OCI-LY7 (cell line): Measurements from ENCODE around the gene SENP2. TPM values are rescaled to one million over a fixed set of nuclear protein-coding genes. Genes with fewer than 3 reads are reported as not detected.

Experiments
- BruUV-seq: library from RNA; stranded (reverse); fragments of 400-500 nt; replicated peaks from 2 replicates; lab custom pipeline; 2021; lab: Mats Ljungman, UMichigan
- CTCF ChIA-PET: fragments of 300-600 bp; sonication (Branson Sonifier 250); formaldehyde crosslinking; loops from one replicate; lab custom pipeline; 2022; ENCODE audit warnings: antibody characterized with exemption; ENCODE audit not compliant: unreplicated experiment; lab: Charles Lee
- POLR2A ChIA-PET: fragments of 300-600 bp; sonication (Branson Sonifier 250); formaldehyde crosslinking; loops from one replicate; lab custom pipeline; 2022; ENCODE audit warnings: antibody characterized with exemption; lab: Charles Lee
- DNase-seq: peaks from one replicate; pipeline ENCODE4 v3.0.0-alpha.2; 2015; ENCODE audit warnings: low spot score
- H2AFZ ChIP-seq: fragments of 200-600 bp; sonication (generic), shearing (Covaris generic); 2 replicates; pipeline ENCODE4 v1.6.1; 2014; ENCODE audit warnings: mild to moderate bottlenecking, antibody characterized with exemption, low read length, moderate library complexity
- H3K27ac ChIP-seq: fragments of 200-600 bp; sonication (generic); 2 replicates; pipeline ENCODE4 v1.5.1; 2014; ENCODE audit warnings: mixed run types, low read depth, mild to moderate bottlenecking, moderate library complexity, low read length, inconsistent platforms; ENCODE audit not compliant: poor library complexity, severe bottlenecking
- H3K36me3 ChIP-seq: fragments of 200-600 bp; sonication (generic); 2 replicates; pipeline ENCODE4 v1.6.1; 2014; ENCODE audit warnings: mild to moderate bottlenecking, antibody characterized with exemption, low read length, moderate library complexity, mixed read lengths; ENCODE audit not compliant: insufficient read depth
- H3K4me1 ChIP-seq: fragments of 200-600 bp; sonication (generic); 2 replicates; pipeline ENCODE4 v1.5.1; 2014; ENCODE audit warnings: mild to moderate bottlenecking, low read length; ENCODE audit not compliant: insufficient read depth, poor library complexity, severe bottlenecking
- H3K4me2 ChIP-seq: fragments of 200-600 bp; sonication (generic); 2 replicates; pipeline ENCODE4 v1.6.1; 2014; ENCODE audit warnings: mild to moderate bottlenecking, low read length
- H3K4me3 ChIP-seq: fragments of 200-600 bp; sonication (generic); 2 replicates; pipeline ENCODE4 v1.5.1; 2014; ENCODE audit warnings: mild to moderate bottlenecking, low read depth, low read length; ENCODE audit not compliant: poor library complexity, severe bottlenecking
- H3K79me2 ChIP-seq: fragments of 200-600 bp; sonication (generic); 2 replicates; pipeline ENCODE4 v1.6.1; 2016; ENCODE audit warnings: low read depth, mild to moderate bottlenecking, low read length, moderate library complexity, mixed read lengths; ENCODE audit not compliant: insufficient read depth
- H3K9me2 ChIP-seq: fragments of 200-600 bp; sonication (generic); 2 replicates; pipeline ENCODE4 v1.6.1; 2016; ENCODE audit warnings: mild to moderate bottlenecking, low read length, mixed read lengths; ENCODE audit not compliant: insufficient read depth
- H3K9me3 ChIP-seq: fragments of 200-600 bp; sonication (generic); 2 replicates; pipeline ENCODE4 v1.6.1; 2014; ENCODE audit warnings: mild to moderate bottlenecking, mixed run types, low read length, mixed read lengths
- H4K20me1 ChIP-seq: fragments of 200-600 bp; sonication (generic); 2 replicates; pipeline ENCODE4 v1.6.1; 2014; ENCODE audit warnings: mild to moderate bottlenecking, antibody characterized with exemption, low read length, moderate library complexity, mixed read lengths; ENCODE audit not compliant: insufficient read depth
- CTCF ChIP-seq: fragments of 200-600 bp; sonication (generic); conservative IDR thresholded peaks from 2 replicates; pipeline ENCODE4 v1.5.1; 2014; ENCODE audit warnings: mild to moderate bottlenecking, antibody characterized with exemption, low read length, moderate library complexity, mixed read lengths
- EZH2phosphoT487 ChIP-seq: fragments of 200-600 bp; sonication (generic); IDR thresholded peaks from 2 replicates; pipeline ENCODE4 v1.6.1; 2018; ENCODE audit warnings: low read depth, borderline replicate concordance, mild to moderate bottlenecking, mixed run types, antibody characterized with exemption, low read length, moderate library complexity, mixed read lengths
- intact Hi-C: fragments of 100-400 bp; cut with micrococcal nuclease; formaldehyde crosslinking; loops from one replicate; pipeline ENCODE4 v1.10.0; 2022; ENCODE audit not compliant: unreplicated experiment
- total RNA-seq, 2 experiments: library from RNA; depleted of rRNA in 1 of 2; stranded (reverse); fragments of >200 nt in 1 of 2; shearing (Covaris generic) in 1 of 2; gene quantifications; 2 replicates each; pipeline ENCODE4 v1.2.3, GENCODE V29; 2014 to 2022

The SENP2 gene
- total RNA-seq, 2 experiments from 2014 or later, result 39.8 to 64.5 TPM

- POLR2A ChIA-PET, result no interaction called here
- Histone ChIP-seq H3K4me1 (no peaks in the 10 kb centered on the region), H3K79me2 (no peaks in the 10 kb centered on the region), H2AFZ (no peak overlapping the region), H3K4me2 (no peak overlapping the region), H3K4me3 (no peak overlapping the region), H4K20me1 (no peaks in the 10 kb centered on the region), H3K9me3 (no peaks in the 10 kb centered on the region), H3K9me2 (no peaks in the 10 kb centered on the region), H3K36me3 (no peaks in the 10 kb centered on the region), H3K27ac (no peak overlapping the region)
- CTCF ChIA-PET, result no interaction called here
- intact Hi-C loops, result no loop called here
- BruUV-seq, result no TSS peak
- no peak for TF ChIP-seq EZH2phosphoT487
- no peak for TF ChIP-seq CTCF
- no peak for DNase-seq
Observed at GRCh38 chr3:185645596-185646381, 59.7 kb downstream of the SENP2 start.

GRCh38 chr3:185646382-185647133 is 60.5 kb downstream of the SENP2 start:
- no peak overlapping the region for H3K27ac ChIP-seq
- H4K20me1 ChIP-seq, result no peaks in the 10 kb centered on the region
- no peak overlapping the region for H2AFZ ChIP-seq
- CTCF ChIA-PET, result no interaction called here
- no peak overlapping the region for H3K4me3 ChIP-seq
- POLR2A ChIA-PET, result no interaction called here
- H3K4me2 ChIP-seq, result no peak overlapping the region
- no peaks in the 10 kb centered on the region for H3K4me1 ChIP-seq
- DNase-seq, result no peak
- TF ChIP-seq CTCF (no peak), EZH2phosphoT487 (no peak)
- no peaks in the 10 kb centered on the region for H3K9me2 ChIP-seq
- BruUV-seq, result no TSS peak
- H3K36me3 ChIP-seq, result no peaks in the 10 kb centered on the region
- H3K79me2 ChIP-seq, result no peaks in the 10 kb centered on the region
- intact Hi-C loops, result no loop called here
- no peaks in the 10 kb centered on the region for H3K9me3 ChIP-seq
